HEK293 (cell line): Measurements from ENCODE around the gene PER1.

Source experiments
- CTCF ChIP-seq: fragments of 450-650 bp; formaldehyde crosslinking; IDR thresholded peaks from 2 replicates; pipeline ENCODE4 v1.5.1; 2016; ENCODE audit warnings: missing biosample characterization, missing genetic modification characterization
- ELK4 ChIP-seq: IDR thresholded peaks from 2 replicates; pipeline ENCODE4 v1.6.1; 2011; ENCODE audit warnings: mild to moderate bottlenecking, low read depth, low read length, borderline replicate concordance
- SP2 ChIP-seq: fragments of 450-650 bp; formaldehyde crosslinking; IDR thresholded peaks from 2 replicates; pipeline ENCODE4 v1.5.1; 2016; ENCODE audit warnings: missing biosample characterization, missing genetic modification characterization
- TCF7L2 ChIP-seq: IDR thresholded peaks from 2 replicates; pipeline ENCODE4 v1.6.1; 2011; ENCODE audit warnings: low read depth, mild to moderate bottlenecking, inconsistent platforms, low read length, moderate library complexity, borderline replicate concordance
- ZNF660 ChIP-seq: fragments of 450-650 bp; IDR thresholded peaks from 2 replicates; pipeline ENCODE4 v1.5.1; 2018; ENCODE audit warnings: missing biosample characterization, mild to moderate bottlenecking, missing genetic modification characterization
- ZNF76 ChIP-seq: fragments of 450-650 bp; formaldehyde crosslinking; IDR thresholded peaks from 2 replicates; pipeline ENCODE4; 2016; ENCODE audit warnings: low read depth, missing biosample characterization, missing genetic modification characterization, borderline replicate concordance
- ZNF768 ChIP-seq: fragments of 450-650 bp; formaldehyde crosslinking; IDR thresholded peaks from 2 replicates; pipeline ENCODE4 v1.5.1; 2018; ENCODE audit warnings: missing biosample characterization, mild to moderate bottlenecking, missing genetic modification characterization
- ZNF843 ChIP-seq: fragments of 450-650 bp; formaldehyde crosslinking; IDR thresholded peaks from 2 replicates; pipeline ENCODE4 v1.5.1; 2016; ENCODE audit warnings: missing biosample characterization, missing genetic modification characterization
- TF ChIP-seq, protein P1 (sequence below): fragments of 450-650 bp; formaldehyde crosslinking; conservative IDR thresholded peaks from 2 replicates; pipeline ENCODE4 v1.5.1; 2016; ENCODE audit warnings: low read depth, missing biosample characterization, missing genetic modification characterization

DNA sequence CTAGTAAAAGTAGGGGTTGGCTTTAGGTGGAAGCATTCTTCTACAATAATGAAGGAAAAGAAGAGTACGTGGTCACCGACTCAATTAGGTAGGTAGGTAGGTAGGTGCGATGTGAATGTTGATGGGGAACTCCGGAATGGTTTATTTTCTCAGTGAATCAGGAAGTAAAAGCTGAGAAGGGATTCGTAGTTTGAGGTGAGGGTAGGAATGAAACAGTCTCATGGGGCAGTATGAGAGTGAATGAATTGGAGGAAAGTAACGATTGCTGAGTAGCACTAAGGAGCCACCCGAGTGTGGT lies 13.9 kb downstream of the PER1 start:
- TF ChIP-seq TCF7L2 (no peak), ZNF76 (no peak), SP2 (tag by site-specific recombination) (no peak), ELK4 (no peak), ZNF768 (tag by site-specific recombination) (no peak), CTCF (tag by site-specific recombination) (no peak), ZNF843 (no peak), ZNF660 (tag by site-specific recombination) (no peak)
- TF ChIP-seq, protein P1, sequence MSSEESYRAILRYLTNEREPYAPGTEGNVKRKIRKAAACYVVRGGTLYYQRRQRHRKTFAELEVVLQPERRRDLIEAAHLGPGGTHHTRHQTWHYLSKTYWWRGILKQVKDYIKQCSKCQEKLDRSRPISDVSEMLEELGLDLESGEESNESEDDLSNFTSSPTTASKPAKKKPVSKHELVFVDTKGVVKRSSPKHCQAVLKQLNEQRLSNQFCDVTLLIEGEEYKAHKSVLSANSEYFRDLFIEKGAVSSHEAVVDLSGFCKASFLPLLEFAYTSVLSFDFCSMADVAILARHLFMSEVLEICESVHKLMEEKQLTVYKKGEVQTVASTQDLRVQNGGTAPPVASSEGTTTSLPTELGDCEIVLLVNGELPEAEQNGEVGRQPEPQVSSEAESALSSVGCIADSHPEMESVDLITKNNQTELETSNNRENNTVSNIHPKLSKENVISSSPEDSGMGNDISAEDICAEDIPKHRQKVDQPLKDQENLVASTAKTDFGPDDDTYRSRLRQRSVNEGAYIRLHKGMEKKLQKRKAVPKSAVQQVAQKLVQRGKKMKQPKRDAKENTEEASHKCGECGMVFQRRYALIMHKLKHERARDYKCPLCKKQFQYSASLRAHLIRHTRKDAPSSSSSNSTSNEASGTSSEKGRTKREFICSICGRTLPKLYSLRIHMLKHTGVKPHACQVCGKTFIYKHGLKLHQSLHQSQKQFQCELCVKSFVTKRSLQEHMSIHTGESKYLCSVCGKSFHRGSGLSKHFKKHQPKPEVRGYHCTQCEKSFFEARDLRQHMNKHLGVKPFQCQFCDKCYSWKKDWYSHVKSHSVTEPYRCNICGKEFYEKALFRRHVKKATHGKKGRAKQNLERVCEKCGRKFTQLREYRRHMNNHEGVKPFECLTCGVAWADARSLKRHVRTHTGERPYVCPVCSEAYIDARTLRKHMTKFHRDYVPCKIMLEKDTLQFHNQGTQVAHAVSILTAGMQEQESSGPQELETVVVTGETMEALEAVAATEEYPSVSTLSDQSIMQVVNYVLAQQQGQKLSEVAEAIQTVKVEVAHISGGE (tag by site-specific recombination), result no peak
